ENCODE data around the gene KDF1.

The KDF1 gene

DNA sequence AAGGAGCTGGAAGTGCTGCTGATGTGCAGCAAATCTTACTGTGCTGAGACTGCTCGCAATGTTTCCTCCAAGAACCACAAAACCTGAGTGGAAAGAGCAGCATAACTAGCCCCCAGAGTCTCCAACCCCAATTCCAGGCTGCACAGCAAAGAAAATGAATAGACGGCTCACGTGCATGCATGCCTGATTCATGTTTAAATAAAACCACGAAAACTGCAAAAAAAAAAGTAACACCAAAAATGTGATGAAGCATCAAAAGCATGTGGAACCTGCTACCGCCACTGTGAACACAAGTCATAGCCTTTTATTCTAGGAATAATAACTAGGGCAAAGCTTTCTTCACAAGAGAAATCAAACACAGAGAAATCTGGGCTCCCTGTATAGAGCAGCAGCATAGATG lies 23.6 kb upstream of the KDF1 start:
- no peak overlapping the region for H3K4me3 ChIP-seq (ENCODE audit: low read depth in 1 of 2, low read length in 2 of 2)
- no peaks in the 10 kb centered on the region for H4K20me1 ChIP-seq (ENCODE audit: insufficient read depth, low read length)
- H3K27ac ChIP-seq (ENCODE audit: low read length) = no peak overlapping the region
- no peaks in the 10 kb centered on the region for H3K4me1 ChIP-seq (ENCODE audit: insufficient read depth, low read length)
- ATAC-seq (ENCODE audit: insufficient read depth, low read depth) (no peak), DNase-seq (no peak)
- TF ChIP-seq, protein P1, sequence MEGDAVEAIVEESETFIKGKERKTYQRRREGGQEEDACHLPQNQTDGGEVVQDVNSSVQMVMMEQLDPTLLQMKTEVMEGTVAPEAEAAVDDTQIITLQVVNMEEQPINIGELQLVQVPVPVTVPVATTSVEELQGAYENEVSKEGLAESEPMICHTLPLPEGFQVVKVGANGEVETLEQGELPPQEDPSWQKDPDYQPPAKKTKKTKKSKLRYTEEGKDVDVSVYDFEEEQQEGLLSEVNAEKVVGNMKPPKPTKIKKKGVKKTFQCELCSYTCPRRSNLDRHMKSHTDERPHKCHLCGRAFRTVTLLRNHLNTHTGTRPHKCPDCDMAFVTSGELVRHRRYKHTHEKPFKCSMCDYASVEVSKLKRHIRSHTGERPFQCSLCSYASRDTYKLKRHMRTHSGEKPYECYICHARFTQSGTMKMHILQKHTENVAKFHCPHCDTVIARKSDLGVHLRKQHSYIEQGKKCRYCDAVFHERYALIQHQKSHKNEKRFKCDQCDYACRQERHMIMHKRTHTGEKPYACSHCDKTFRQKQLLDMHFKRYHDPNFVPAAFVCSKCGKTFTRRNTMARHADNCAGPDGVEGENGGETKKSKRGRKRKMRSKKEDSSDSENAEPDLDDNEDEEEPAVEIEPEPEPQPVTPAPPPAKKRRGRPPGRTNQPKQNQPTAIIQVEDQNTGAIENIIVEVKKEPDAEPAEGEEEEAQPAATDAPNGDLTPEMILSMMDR (IDR thresholded peaks at IDR 0.05; ENCODE audit: borderline replicate concordance, extremely low read depth, low read length, poor library complexity, severe bottlenecking) = no peak
- no peak for TF ChIP-seq EZH2 (IDR thresholded peaks at IDR 0.05; ENCODE audit: borderline replicate concordance, low read depth, low read length, severe bottlenecking)
- H3K9me3 ChIP-seq (ENCODE audit: insufficient read depth, low read length, severe bottlenecking) = no peaks in the 10 kb centered on the region
- peaks cover 9% of the 10 kb centered on the region for H3K27me3 ChIP-seq (ENCODE audit: insufficient read depth, low read length, poor library complexity)
- H3K4me2 ChIP-seq (ENCODE audit: insufficient read depth, low read length) = no peak overlapping the region
- no peaks in the 10 kb centered on the region for H3K79me2 ChIP-seq (ENCODE audit: insufficient read depth, low read length)
- H3K9ac ChIP-seq (ENCODE audit: low read depth, low read length) = no peak overlapping the region
- H2AFZ ChIP-seq (ENCODE audit: low read depth, low read length) = peak overlapping the region; percentile 34; the same call in 1 of the 2 replicates
- H3K36me3 ChIP-seq (ENCODE audit: insufficient read depth, low read length) = no peaks in the 10 kb centered on the region

GRCh38 chr1:26981146-26981846 lies 21.0 kb upstream of the KDF1 start:
- no peaks in the 10 kb centered on the region for H4K20me1 ChIP-seq (ENCODE audit: insufficient read depth, low read length)
- no peaks in the 10 kb centered on the region for H3K9me3 ChIP-seq (ENCODE audit: insufficient read depth, low read length, severe bottlenecking)
- H3K4me1 ChIP-seq (ENCODE audit: insufficient read depth, low read length) = no peaks in the 10 kb centered on the region
- H3K4me2 ChIP-seq (ENCODE audit: insufficient read depth, low read length) = no peak overlapping the region
- H2AFZ ChIP-seq (ENCODE audit: low read depth, low read length) = no peak overlapping the region
- ATAC-seq (ENCODE audit: insufficient read depth, low read depth) (no peak), DNase-seq (no peak)
- H3K9ac ChIP-seq (ENCODE audit: low read depth, low read length) = no peak overlapping the region
- no peaks in the 10 kb centered on the region for H3K36me3 ChIP-seq (ENCODE audit: insufficient read depth, low read length)
- peaks cover 9% of the 10 kb centered on the region for H3K27me3 ChIP-seq (ENCODE audit: insufficient read depth, low read length, poor library complexity)
- no peak overlapping the region for H3K4me3 ChIP-seq (ENCODE audit: low read depth in 1 of 2, low read length in 2 of 2)
- H3K27ac ChIP-seq (ENCODE audit: low read length) = no peak overlapping the region
- TF ChIP-seq, protein P1 (IDR thresholded peaks at IDR 0.05; ENCODE audit: borderline replicate concordance, extremely low read depth, low read length, poor library complexity, severe bottlenecking) = no peak
- TF ChIP-seq EZH2 (IDR thresholded peaks at IDR 0.05; ENCODE audit: borderline replicate concordance, low read depth, low read length, severe bottlenecking) = no peak
- no peaks in the 10 kb centered on the region for H3K79me2 ChIP-seq (ENCODE audit: insufficient read depth, low read length)

- H2AFZ ChIP-seq (ENCODE audit: low read depth, low read length) = no peak overlapping the region
- H3K4me3 ChIP-seq (ENCODE audit: low read depth in 1 of 2, low read length in 2 of 2) = no peak overlapping the region
- no peak for TF ChIP-seq EZH2 (IDR thresholded peaks at IDR 0.05; ENCODE audit: borderline replicate concordance, low read depth, low read length, severe bottlenecking)
- TF ChIP-seq, protein P1 (IDR thresholded peaks at IDR 0.05; ENCODE audit: borderline replicate concordance, extremely low read depth, low read length, poor library complexity, severe bottlenecking) = no peak
- H3K9ac ChIP-seq (ENCODE audit: low read depth, low read length) = no peak overlapping the region
- H3K4me1 ChIP-seq (ENCODE audit: insufficient read depth, low read length) = no peaks in the 10 kb centered on the region
- H3K27ac ChIP-seq (ENCODE audit: low read length) = no peak overlapping the region
- ATAC-seq (ENCODE audit: insufficient read depth, low read depth) = no peak
- H3K4me2 ChIP-seq (ENCODE audit: insufficient read depth, low read length) = no peak overlapping the region
- H3K36me3 ChIP-seq (ENCODE audit: insufficient read depth, low read length) = no peaks in the 10 kb centered on the region
- H4K20me1 ChIP-seq (ENCODE audit: insufficient read depth, low read length) = no peaks in the 10 kb centered on the region
- no peak for DNase-seq
- H3K79me2 ChIP-seq (ENCODE audit: insufficient read depth, low read length) = no peaks in the 10 kb centered on the region
- H3K27me3 ChIP-seq (ENCODE audit: insufficient read depth, low read length, poor library complexity) = peaks cover 6% of the 10 kb centered on the region
- H3K9me3 ChIP-seq (ENCODE audit: insufficient read depth, low read length, severe bottlenecking) = no peaks in the 10 kb centered on the region
Measured at GRCh38 chr1:26978901-26979300, 18.6 kb upstream of the KDF1 start.

Data from DND-41 (cell line).